H9 (cell line): ENCODE data around the gene GOLT1A. TPM values are rescaled to one million over a fixed set of nuclear protein-coding genes. Genes with fewer than 3 reads are reported as not detected.

Source experiments
- DNase-seq: peaks from one replicate; pipeline ENCODE4 v3.0.0-alpha.2; 2017
- H2AFZ ChIP-seq: one replicate; pipeline ENCODE4 v1.6.1; 2013; ENCODE audit warnings: mild to moderate bottlenecking, low read length, control low read depth, moderate library complexity
- H2AK5ac ChIP-seq: 2 replicates; pipeline ENCODE4 v1.6.1; 2013; ENCODE audit warnings: low read length, control low read depth, mixed read lengths; ENCODE audit not compliant: insufficient read length
- H2BK120ac ChIP-seq: one replicate; pipeline ENCODE4 v1.6.1; 2013; ENCODE audit warnings: low read depth, mild to moderate bottlenecking, low read length, control low read depth, inconsistent platforms; ENCODE audit not compliant: poor library complexity, severe bottlenecking
- H2BK12ac ChIP-seq: 2 replicates; pipeline ENCODE4 v1.6.1; 2013; ENCODE audit warnings: low read length, control low read depth, mixed read lengths, low read depth; ENCODE audit not compliant: insufficient read length
- H2BK15ac ChIP-seq: 2 replicates; pipeline ENCODE4 v1.6.1; 2013; ENCODE audit warnings: low read depth, low read length, control low read depth
- H2BK20ac ChIP-seq: one replicate; pipeline ENCODE4 v1.6.1; 2013; ENCODE audit warnings: low read depth, mild to moderate bottlenecking, low read length, control low read depth, inconsistent platforms; ENCODE audit not compliant: poor library complexity, severe bottlenecking
- H2BK5ac ChIP-seq: 2 replicates; pipeline ENCODE4 v1.6.1; 2013; ENCODE audit warnings: low read length, control low read depth, mixed read lengths; ENCODE audit not compliant: insufficient read length
- H3K14ac ChIP-seq: 2 replicates; pipeline ENCODE4 v1.6.1; 2013; ENCODE audit warnings: low read length, control low read depth; ENCODE audit not compliant: insufficient read depth
- H3K18ac ChIP-seq: 2 replicates; pipeline ENCODE4 v1.6.1; 2013; ENCODE audit warnings: low read depth, mild to moderate bottlenecking, mixed read lengths, low read length, control low read depth; ENCODE audit not compliant: insufficient read length
- H3K23ac ChIP-seq: 2 replicates; pipeline ENCODE4 v1.6.1; 2013; ENCODE audit warnings: low read length, control low read depth, mixed read lengths, low read depth; ENCODE audit not compliant: insufficient read length
- H3K23me2 ChIP-seq: 2 replicates; pipeline ENCODE4 v1.6.1; 2013; ENCODE audit warnings: low read depth, mild to moderate bottlenecking, mixed read lengths, low read length, control low read depth; ENCODE audit not compliant: insufficient read length, poor library complexity, severe bottlenecking
- H3K27ac ChIP-seq: 2 replicates; pipeline ENCODE4 v1.5.1; 2013; ENCODE audit warnings: low read length, control low read depth, mixed read lengths, low read depth; ENCODE audit not compliant: insufficient read length
- H3K27me3 ChIP-seq: 2 replicates; pipeline ENCODE4 v1.6.1; 2013; ENCODE audit warnings: low read length, control low read depth, inconsistent platforms; ENCODE audit not compliant: insufficient read depth
- H3K4ac ChIP-seq: 2 replicates; pipeline ENCODE4 v1.6.1; 2013; ENCODE audit warnings: low read depth, mild to moderate bottlenecking, control low read depth, inconsistent platforms, low read length, moderate library complexity
- H3K4me1 ChIP-seq: 2 replicates; pipeline ENCODE4 v1.6.1; 2013; ENCODE audit warnings: low read length, control low read depth, inconsistent platforms; ENCODE audit not compliant: insufficient read depth
- H3K4me2 ChIP-seq: 2 replicates; pipeline ENCODE4 v1.6.1; 2013; ENCODE audit warnings: low read length, control low read depth, mixed read lengths; ENCODE audit not compliant: insufficient read length, insufficient read depth
- H3K56ac ChIP-seq: 2 replicates; pipeline ENCODE4 v1.6.1; 2013; ENCODE audit warnings: low read depth, mild to moderate bottlenecking, mixed read lengths, low read length, control low read depth; ENCODE audit not compliant: insufficient read length
- H3K79me1 ChIP-seq: 2 replicates; pipeline ENCODE4 v1.6.1; 2013; ENCODE audit warnings: low read depth, mild to moderate bottlenecking, moderate library complexity, low read length, control low read depth, inconsistent platforms; ENCODE audit not compliant: insufficient read depth, poor library complexity, severe bottlenecking
- H3K79me2 ChIP-seq: 2 replicates; pipeline ENCODE4 v1.6.1; 2013; ENCODE audit warnings: low read length, control low read depth, inconsistent platforms; ENCODE audit not compliant: insufficient read depth
- H3K9ac ChIP-seq: 2 replicates; pipeline ENCODE4 v1.6.1; 2013; ENCODE audit warnings: low read length, control low read depth, mixed read lengths; ENCODE audit not compliant: insufficient read length; ENCODE audit errors: extremely low read depth
- H3K9me3 ChIP-seq: one replicate; pipeline ENCODE4 v1.6.1; 2013; ENCODE audit warnings: low read depth, low read length, inconsistent platforms; ENCODE audit not compliant: control insufficient read depth
- H3T11ph ChIP-seq: one replicate; pipeline ENCODE4 v1.6.1; 2013; ENCODE audit warnings: mild to moderate bottlenecking, low read length, control low read depth, inconsistent platforms
- H4K20me1 ChIP-seq: one replicate; pipeline ENCODE4 v1.6.1; 2013; ENCODE audit not compliant: control insufficient read depth, insufficient read length, insufficient read depth
- H4K5ac ChIP-seq: 2 replicates; pipeline ENCODE4 v1.6.1; 2013; ENCODE audit warnings: low read depth, mild to moderate bottlenecking, mixed read lengths, low read length, control low read depth; ENCODE audit not compliant: insufficient read length
- H4K8ac ChIP-seq: replicated peaks from 2 replicates; pipeline ENCODE4 v1.6.1; 2013; ENCODE audit warnings: low read length, control low read depth, mixed read lengths, low read depth; ENCODE audit not compliant: insufficient read length
- H4K91ac ChIP-seq: 2 replicates; pipeline ENCODE4 v1.6.1; 2013; ENCODE audit warnings: low read depth, mild to moderate bottlenecking, moderate library complexity, mixed read lengths, low read length, control low read depth; ENCODE audit not compliant: insufficient read length
- H3K27ac Mint-ChIP-seq, 3 experiments: 2 replicates in 2 of 3; 3 replicates in 1 of 3; pipeline ENCODE4 v1.8.0; 2020 to 2021; ENCODE audit warnings: mixed read lengths in 3 of 3, mild to moderate bottlenecking in 1 of 3, moderate library complexity in 1 of 3
- H3K27me3 Mint-ChIP-seq: 2 replicates; pipeline ENCODE4 v1.8.0; 2021; ENCODE audit warnings: low read depth, mild to moderate bottlenecking, moderate library complexity, mixed read lengths
- H3K36me3 Mint-ChIP-seq, 3 experiments: 2 replicates in 2 of 3; 3 replicates in 1 of 3; pipeline ENCODE4 v1.8.0; 2020 to 2021; ENCODE audit warnings: low read depth in 3 of 3, mixed read lengths in 3 of 3; ENCODE audit not compliant: insufficient read depth in 1 of 3
- H3K4me1 Mint-ChIP-seq, 2 experiments: 2 replicates each; pipeline ENCODE4 v1.8.0; 2020; ENCODE audit warnings: mixed read lengths in 2 of 2
- H3K4me3 Mint-ChIP-seq, 2 experiments: 2 replicates in 1 of 2; 3 replicates in 1 of 2; pipeline ENCODE4 v1.8.0; 2020 to 2021; ENCODE audit warnings: mild to moderate bottlenecking in 2 of 2, mixed read lengths in 2 of 2, moderate library complexity in 1 of 2
- H3K9me3 Mint-ChIP-seq, 2 experiments: 2 replicates in 1 of 2; 3 replicates in 1 of 2; pipeline ENCODE4 v1.8.0; 2020; ENCODE audit warnings: mild to moderate bottlenecking in 2 of 2, mixed read lengths in 2 of 2, moderate library complexity in 1 of 2
- WGBS: extraction: QIAGEN DNeasy Blood & Tissue Kit; methylation state at CpG from one replicate; pipeline ENCODE4 v1.1.7; 2013; ENCODE audit warnings: missing lambda C conversion rate, low lambda C conversion rate, mixed read lengths; ENCODE audit not compliant: insufficient read length; ENCODE audit errors: extremely low coverage; 5-methylcytosine and 5-hydroxymethylcytosine counted together
- total RNA-seq: library from RNA; stranded (reverse); gene quantifications from 2 replicates; pipeline ENCODE4 v1.2.1, GENCODE V29; 2021
- TF ChIP-seq, protein P1 (sequence below): fragments of 200-600 bp; sonication (generic); conservative IDR thresholded peaks from 3 replicates; pipeline ENCODE4 v1.8.0; 2021; ENCODE audit warnings: antibody characterized with exemption, mild to moderate bottlenecking

GOLT1A gene
- total RNA-seq, 1 experiment from 2014 or later: 4.2 TPM

DNA sequence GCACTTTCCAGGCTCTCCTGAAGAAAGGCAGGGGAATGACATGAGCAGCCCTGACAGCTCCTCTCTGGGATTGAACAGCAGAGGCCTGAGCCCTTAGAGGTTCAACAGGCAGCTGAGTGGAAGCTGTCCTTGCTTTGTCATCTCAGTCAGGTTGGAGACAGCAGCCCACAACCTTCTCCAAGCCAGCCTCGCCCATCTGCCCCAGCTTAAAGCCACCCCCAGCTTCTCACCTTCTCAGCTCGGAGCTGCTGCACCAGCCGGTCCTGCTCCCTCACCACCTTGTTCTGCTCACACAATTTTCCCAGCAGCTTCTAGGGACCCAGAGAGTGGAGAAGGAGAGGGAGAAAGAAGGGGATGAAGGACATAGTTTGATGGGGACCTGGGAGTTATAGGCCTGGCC is 35.2 kb upstream of the GOLT1A start:
- H3K36me3 Mint-ChIP-seq: peaks cover 0 to 5% (median 0%) of the 10 kb centered on the region in 3 experiments; a peak in 2 of 7 replicates
- no peak overlapping the region for H3K27ac Mint-ChIP-seq
- no peak overlapping the region for H3K4me3 Mint-ChIP-seq
- H3K4me1 Mint-ChIP-seq: peaks cover 17 to 24% of the 10 kb centered on the region in 2 experiments
- no peaks in the 10 kb centered on the region for H3K9me3 Mint-ChIP-seq
- Histone ChIP-seq H3K4me2 (no peak overlapping the region), H3K23me2 (no peaks in the 10 kb centered on the region), H2BK5ac (no peak overlapping the region), H4K5ac (no peak overlapping the region), H3K14ac (no peak overlapping the region), H3K9ac (no peak overlapping the region), H2BK12ac (no peak overlapping the region), H4K91ac (no peak overlapping the region), H3K27me3 (no peaks in the 10 kb centered on the region), H3T11ph (no peak overlapping the region), H2BK15ac (no peak overlapping the region), H2AFZ (no peak overlapping the region), H2AK5ac (no peak overlapping the region), H3K27ac (no peak overlapping the region), H3K4me1 (peaks cover 8% of the 10 kb centered on the region), H3K9me3 (no peaks in the 10 kb centered on the region), H3K4ac (no peak overlapping the region), H3K23ac (no peak overlapping the region), H2BK120ac (no peak overlapping the region), H3K18ac (no peak overlapping the region), H4K8ac (no peak overlapping the region), H3K79me2 (no peaks in the 10 kb centered on the region), H2BK20ac (no peak overlapping the region), H3K79me1 (no peaks in the 10 kb centered on the region), H4K20me1 (peaks cover 2% of the 10 kb centered on the region), H3K56ac (no peak overlapping the region)
- DNase-seq: no peak
- WGBS: no CpG with 5 or more reads among the region's 3 CpGs
- TF ChIP-seq, protein P1, sequence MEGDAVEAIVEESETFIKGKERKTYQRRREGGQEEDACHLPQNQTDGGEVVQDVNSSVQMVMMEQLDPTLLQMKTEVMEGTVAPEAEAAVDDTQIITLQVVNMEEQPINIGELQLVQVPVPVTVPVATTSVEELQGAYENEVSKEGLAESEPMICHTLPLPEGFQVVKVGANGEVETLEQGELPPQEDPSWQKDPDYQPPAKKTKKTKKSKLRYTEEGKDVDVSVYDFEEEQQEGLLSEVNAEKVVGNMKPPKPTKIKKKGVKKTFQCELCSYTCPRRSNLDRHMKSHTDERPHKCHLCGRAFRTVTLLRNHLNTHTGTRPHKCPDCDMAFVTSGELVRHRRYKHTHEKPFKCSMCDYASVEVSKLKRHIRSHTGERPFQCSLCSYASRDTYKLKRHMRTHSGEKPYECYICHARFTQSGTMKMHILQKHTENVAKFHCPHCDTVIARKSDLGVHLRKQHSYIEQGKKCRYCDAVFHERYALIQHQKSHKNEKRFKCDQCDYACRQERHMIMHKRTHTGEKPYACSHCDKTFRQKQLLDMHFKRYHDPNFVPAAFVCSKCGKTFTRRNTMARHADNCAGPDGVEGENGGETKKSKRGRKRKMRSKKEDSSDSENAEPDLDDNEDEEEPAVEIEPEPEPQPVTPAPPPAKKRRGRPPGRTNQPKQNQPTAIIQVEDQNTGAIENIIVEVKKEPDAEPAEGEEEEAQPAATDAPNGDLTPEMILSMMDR: no peak
- no peaks in the 10 kb centered on the region for H3K27me3 Mint-ChIP-seq
